Measurements from ENCODE around the gene OTOG.

Gene OTOG

DNA sequence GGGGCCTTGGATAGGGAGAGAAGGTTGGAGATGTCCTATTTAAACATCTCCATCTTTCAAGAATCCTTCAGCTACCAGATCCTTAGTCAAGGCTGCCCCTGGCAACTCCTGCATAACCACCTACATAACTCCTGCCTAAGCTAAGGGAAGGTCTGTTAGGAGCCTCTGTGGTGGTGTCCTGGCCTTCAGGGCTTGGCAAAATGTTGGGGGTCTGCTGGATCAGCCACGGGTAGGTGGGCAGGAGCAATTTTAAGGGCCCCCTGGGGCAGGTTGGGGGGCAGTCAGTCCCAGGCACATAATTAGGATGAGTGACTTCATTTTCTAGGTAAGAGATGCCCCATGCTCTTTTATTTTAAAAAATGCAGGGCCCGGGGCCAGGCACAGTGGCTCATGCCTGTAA is 28.7 kb upstream of the OTOG start:
- Histone ChIP-seq H3K4me3 (IDR thresholded peaks at IDR 0.05; ENCODE audit: insufficient read depth, low read depth, low read length) (no peak overlapping the region), H3K36me3 (ENCODE audit: insufficient read depth) (no peaks in the 10 kb centered on the region), H3K79me2 (ENCODE audit: insufficient read depth, low read depth) (no peaks in the 10 kb centered on the region), H3K9ac (no peak overlapping the region), H4K20me1 (ENCODE audit: insufficient read depth) (no peaks in the 10 kb centered on the region), H3K27me3 (ENCODE audit: insufficient read depth, low read depth) (no peaks in the 10 kb centered on the region), H3K27ac (no peak overlapping the region), H3K4me1 (ENCODE audit: low read depth, poor library complexity, severe bottlenecking) (no peaks in the 10 kb centered on the region), H3K4me2 (no peak overlapping the region), H2AFZ (ENCODE audit: low read depth) (no peak overlapping the region)
- TF ChIP-seq, protein P1, sequence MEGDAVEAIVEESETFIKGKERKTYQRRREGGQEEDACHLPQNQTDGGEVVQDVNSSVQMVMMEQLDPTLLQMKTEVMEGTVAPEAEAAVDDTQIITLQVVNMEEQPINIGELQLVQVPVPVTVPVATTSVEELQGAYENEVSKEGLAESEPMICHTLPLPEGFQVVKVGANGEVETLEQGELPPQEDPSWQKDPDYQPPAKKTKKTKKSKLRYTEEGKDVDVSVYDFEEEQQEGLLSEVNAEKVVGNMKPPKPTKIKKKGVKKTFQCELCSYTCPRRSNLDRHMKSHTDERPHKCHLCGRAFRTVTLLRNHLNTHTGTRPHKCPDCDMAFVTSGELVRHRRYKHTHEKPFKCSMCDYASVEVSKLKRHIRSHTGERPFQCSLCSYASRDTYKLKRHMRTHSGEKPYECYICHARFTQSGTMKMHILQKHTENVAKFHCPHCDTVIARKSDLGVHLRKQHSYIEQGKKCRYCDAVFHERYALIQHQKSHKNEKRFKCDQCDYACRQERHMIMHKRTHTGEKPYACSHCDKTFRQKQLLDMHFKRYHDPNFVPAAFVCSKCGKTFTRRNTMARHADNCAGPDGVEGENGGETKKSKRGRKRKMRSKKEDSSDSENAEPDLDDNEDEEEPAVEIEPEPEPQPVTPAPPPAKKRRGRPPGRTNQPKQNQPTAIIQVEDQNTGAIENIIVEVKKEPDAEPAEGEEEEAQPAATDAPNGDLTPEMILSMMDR (conservative IDR thresholded peaks at IDR 0.05; ENCODE audit: low read depth, low read length): no peak

DNA sequence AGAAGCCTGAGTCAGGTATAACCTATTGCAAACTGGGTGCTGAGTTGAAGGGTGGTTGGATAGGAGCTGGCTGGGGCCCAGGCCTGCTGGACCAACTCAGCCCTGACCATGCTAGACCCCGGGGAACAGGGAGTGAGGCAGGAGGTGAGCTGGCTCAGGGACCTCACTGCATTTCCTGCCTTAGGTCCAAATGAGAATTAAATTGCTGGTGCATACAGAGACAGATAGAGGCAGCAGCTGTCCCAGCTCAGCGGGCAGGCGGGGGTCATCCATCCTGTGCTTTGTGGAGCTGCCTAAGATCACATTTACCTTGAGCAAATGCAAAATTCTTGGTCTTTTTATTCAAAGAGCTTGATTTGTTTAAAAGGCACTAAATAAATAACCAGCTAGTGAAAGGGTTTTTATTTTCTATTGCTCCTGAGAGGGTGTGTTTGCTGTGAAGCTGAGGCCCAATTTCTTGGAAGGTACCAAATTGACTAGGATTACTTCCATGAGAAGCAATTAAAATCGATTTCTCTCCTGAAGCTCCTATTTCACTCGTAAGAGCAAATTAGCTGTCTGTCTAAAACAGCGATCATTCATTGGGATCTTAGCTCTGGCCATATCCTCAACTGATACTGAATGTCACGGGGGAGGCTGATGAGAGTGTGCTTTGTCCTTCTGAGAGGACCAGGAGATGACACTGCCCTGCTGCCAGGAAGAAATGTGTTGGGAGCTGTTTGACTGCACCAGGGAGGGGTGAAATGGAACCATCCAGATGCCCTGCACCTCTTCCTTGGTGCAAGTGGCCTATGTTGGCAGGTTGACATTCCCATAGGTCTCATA is 27.8 kb upstream of the OTOG start:
- H3K4me2 ChIP-seq: no peak overlapping the region
- no peak overlapping the region for H3K27ac ChIP-seq
- no peak overlapping the region for H3K9ac ChIP-seq
- no peak overlapping the region for H3K4me3 ChIP-seq (IDR thresholded peaks at IDR 0.05; ENCODE audit: insufficient read depth, low read depth, low read length)
- no peaks in the 10 kb centered on the region for H3K79me2 ChIP-seq (ENCODE audit: insufficient read depth, low read depth)
- no peaks in the 10 kb centered on the region for H3K4me1 ChIP-seq (ENCODE audit: low read depth, poor library complexity, severe bottlenecking)
- no peaks in the 10 kb centered on the region for H3K36me3 ChIP-seq (ENCODE audit: insufficient read depth)
- no peaks in the 10 kb centered on the region for H4K20me1 ChIP-seq (ENCODE audit: insufficient read depth)
- TF ChIP-seq, protein P1 (conservative IDR thresholded peaks at IDR 0.05; ENCODE audit: low read depth, low read length): no peak
- no peak overlapping the region for H2AFZ ChIP-seq (ENCODE audit: low read depth)
- H3K27me3 ChIP-seq (ENCODE audit: insufficient read depth, low read depth): no peaks in the 10 kb centered on the region

DNA sequence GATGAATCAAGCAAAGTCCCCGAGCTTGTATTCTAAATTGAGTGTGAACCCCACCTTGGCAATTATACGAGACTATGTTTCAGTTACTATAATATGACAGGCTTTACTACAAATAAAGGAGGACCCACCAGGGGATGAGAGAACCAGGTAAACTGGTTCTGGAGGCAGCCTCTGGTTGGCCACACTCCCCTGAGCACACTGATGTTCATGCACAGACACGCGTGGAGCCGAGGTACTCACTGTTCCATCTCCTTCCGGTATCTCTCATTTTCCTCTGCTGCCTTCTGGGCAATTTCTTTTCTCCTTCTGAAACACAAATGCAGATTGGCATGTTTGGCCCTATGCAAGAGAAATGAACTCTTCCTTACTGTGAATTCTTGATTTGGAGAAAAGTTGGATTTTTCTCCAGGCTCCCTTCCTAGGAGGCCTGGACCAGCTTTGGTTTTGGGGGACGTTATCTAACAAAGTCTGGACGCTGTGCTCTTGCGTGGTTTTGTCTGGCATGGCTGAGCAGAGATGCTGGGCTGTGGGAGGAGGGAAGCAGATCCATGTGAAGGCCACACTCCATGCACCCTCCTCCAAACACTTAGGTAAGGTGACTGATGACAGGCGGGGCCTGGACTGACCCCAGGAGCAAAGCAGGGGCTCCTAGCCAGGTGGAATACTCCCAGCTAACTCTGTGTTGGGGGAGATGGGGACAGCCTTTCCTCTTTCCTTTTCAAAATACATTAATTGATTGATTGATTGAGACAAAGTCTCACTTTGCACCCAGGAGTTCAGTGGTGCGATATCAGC is 25.8 kb upstream of the OTOG start:
- Histone ChIP-seq H3K27me3 (ENCODE audit: insufficient read depth, low read depth) (no peaks in the 10 kb centered on the region), H3K27ac (no peak overlapping the region), H3K4me3 (IDR thresholded peaks at IDR 0.05; ENCODE audit: insufficient read depth, low read depth, low read length) (no peak overlapping the region), H3K4me2 (no peak overlapping the region), H3K79me2 (ENCODE audit: insufficient read depth, low read depth) (no peaks in the 10 kb centered on the region), H3K36me3 (ENCODE audit: insufficient read depth) (no peaks in the 10 kb centered on the region), H2AFZ (ENCODE audit: low read depth) (no peak overlapping the region), H3K4me1 (ENCODE audit: low read depth, poor library complexity, severe bottlenecking) (no peaks in the 10 kb centered on the region), H4K20me1 (ENCODE audit: insufficient read depth) (no peaks in the 10 kb centered on the region), H3K9ac (no peak overlapping the region)
- TF ChIP-seq, protein P1 (conservative IDR thresholded peaks at IDR 0.05; ENCODE audit: low read depth, low read length): no peak

DNA sequence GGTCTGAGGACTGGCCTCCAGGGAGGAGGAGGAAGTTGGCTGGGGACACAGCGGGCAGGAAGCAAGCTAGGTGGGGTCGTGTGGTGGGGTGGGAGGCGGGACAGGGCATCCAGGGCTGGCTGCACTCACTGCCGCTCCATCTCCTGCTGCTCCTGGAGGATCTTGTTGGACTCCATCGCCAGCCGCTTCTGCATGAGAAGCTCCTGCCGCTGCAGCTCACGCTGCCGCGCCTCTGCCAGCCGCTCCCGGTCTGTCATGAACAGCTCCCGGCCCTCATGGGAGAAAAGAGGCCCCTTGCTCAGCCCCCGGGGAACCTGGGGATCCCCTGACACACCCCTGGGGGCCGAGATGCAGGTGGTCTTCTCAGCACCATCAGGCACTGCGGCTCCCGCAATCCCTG is 24.4 kb upstream of the OTOG start:
- no peaks in the 10 kb centered on the region for H3K36me3 ChIP-seq (ENCODE audit: insufficient read depth)
- TF ChIP-seq, protein P1 (conservative IDR thresholded peaks at IDR 0.05; ENCODE audit: low read depth, low read length): no peak
- no peaks in the 10 kb centered on the region for H4K20me1 ChIP-seq (ENCODE audit: insufficient read depth)
- H3K4me3 ChIP-seq (IDR thresholded peaks at IDR 0.05; ENCODE audit: insufficient read depth, low read depth, low read length): no peak overlapping the region
- H3K79me2 ChIP-seq (ENCODE audit: insufficient read depth, low read depth): no peaks in the 10 kb centered on the region
- H3K27me3 ChIP-seq (ENCODE audit: insufficient read depth, low read depth): no peaks in the 10 kb centered on the region
- no peak overlapping the region for H3K4me2 ChIP-seq
- H3K27ac ChIP-seq: no peak overlapping the region
- H3K9ac ChIP-seq: no peak overlapping the region
- H2AFZ ChIP-seq (ENCODE audit: low read depth): no peak overlapping the region
- no peaks in the 10 kb centered on the region for H3K4me1 ChIP-seq (ENCODE audit: low read depth, poor library complexity, severe bottlenecking)

Measured in KMS-11 (cell line).